ENCODE measurements around the gene CD36.

GRCh38 chr7:80646083-80646865, 7.8 kb downstream of the CD36 start:
- TF ChIP-seq POLR2A (IDR thresholded peaks at IDR 0.05) (no peak), CTCF (IDR thresholded peaks at IDR 0.05) (no peak)

Data from testis (tissue), 2 donors.